B cell (primary cell): ENCODE measurements around the gene DCAF6. TPM values are rescaled to one million over a fixed set of nuclear protein-coding genes. Genes with fewer than 3 reads are reported as not detected.

Source experiments
- ATAC-seq: fragments of 200-7000 bp; cut with Tn5 transposase; one replicate; pipeline ENCODE4 v1.10.0; 2021; ENCODE audit warnings: low read depth, mild to moderate bottlenecking, moderate number of reproducible peaks, moderate library complexity
- CTCF ChIA-PET: fragments of 350-600 bp; sonication (Branson Sonifier 250); formaldehyde crosslinking; loops from one replicate; lab custom pipeline; 2021; ENCODE audit warnings: antibody characterized with exemption, inconsistent platforms; lab: Charles Lee
- POLR2A ChIA-PET: fragments of 350-600 bp; sonication (Branson Sonifier 250); formaldehyde crosslinking; loops from one replicate; lab custom pipeline; 2021; ENCODE audit warnings: antibody characterized with exemption; lab: Charles Lee
- DNase-seq: peaks from one replicate; pipeline ENCODE4 v3.0.0; 2013
- H2AFZ ChIP-seq: 2 replicates; pipeline ENCODE4 v1.6.1; 2012; ENCODE audit warnings: mild to moderate bottlenecking, low read depth, low read length; ENCODE audit not compliant: insufficient read depth, poor library complexity, severe bottlenecking
- H3K27ac ChIP-seq, 2 donors: 1 replicate in 1 of 2; 2 replicates in 1 of 2; pipeline ENCODE4 v1.5.1; 2012 to 2013; ENCODE audit warnings: low read length in 2 of 2, mild to moderate bottlenecking in 2 of 2, moderate library complexity in 1 of 2
- H3K27me3 ChIP-seq, 4 experiments: fragments of 200-600 bp in 1 of 4; sonication (generic) in 1 of 4; replicated peaks in 1 of 4; 1 replicate in 2 of 4; 2 replicates in 2 of 4; pipeline versions ENCODE4 v1.6.1 to v1.7.0; 2013 to 2016; ENCODE audit warnings: low read length in 3 of 4, mild to moderate bottlenecking in 2 of 4, mixed read lengths in 1 of 4, moderate library complexity in 1 of 4; ENCODE audit not compliant: insufficient read depth in 4 of 4, control insufficient read depth in 3 of 4; ENCODE audit errors: control extremely low read depth in 1 of 4
- H3K36me3 ChIP-seq, 2 experiments: replicated peaks in 1 of 2; 1 replicate in 1 of 2; 2 replicates in 1 of 2; pipeline versions ENCODE4 v1.6.1 to v1.7.1; 2013; ENCODE audit warnings: low read length in 1 of 2; ENCODE audit not compliant: insufficient read depth in 2 of 2, control insufficient read depth in 1 of 2; ENCODE audit errors: control extremely low read depth in 1 of 2, extremely low read depth in 1 of 2
- H3K4me1 ChIP-seq, 2 donors: fragments of 200-600 bp in 1 of 2; sonication (generic) in 1 of 2; 1 replicate in 1 of 2; 2 replicates in 1 of 2; pipeline versions ENCODE4 v1.5.1 to v1.6.1; 2013 to 2017; ENCODE audit warnings: low read length in 2 of 2; ENCODE audit not compliant: control insufficient read depth in 2 of 2, insufficient read depth in 2 of 2
- H3K4me2 ChIP-seq: replicated peaks from 2 replicates; pipeline ENCODE3; 2012; ENCODE audit warnings: mild to moderate bottlenecking, low read depth, low read length; ENCODE audit not compliant: poor library complexity, severe bottlenecking
- H3K4me3 ChIP-seq, 5 experiments: fragments of 200-600 bp in 1 of 5; sonication (generic) in 1 of 5; 1 replicate in 3 of 5; 2 replicates in 2 of 5; pipeline versions ENCODE4 v1.5.1 to v1.7.0; 2011 to 2016; ENCODE audit warnings: low read length in 4 of 5, mild to moderate bottlenecking in 4 of 5, low read depth in 2 of 5, control low read depth in 1 of 5, moderate library complexity in 1 of 5; ENCODE audit not compliant: insufficient read depth in 1 of 5; ENCODE audit errors: control extremely low read depth in 1 of 5, extremely low read depth in 1 of 5
- H3K79me2 ChIP-seq: fragments of 200-600 bp; sonication (generic); one replicate; pipeline ENCODE4 v1.6.0; 2016; ENCODE audit warnings: low read length; ENCODE audit not compliant: control insufficient read depth, insufficient read depth
- H3K9ac ChIP-seq: fragments of 200-600 bp; sonication (generic); 2 replicates; pipeline ENCODE4 v1.6.1; 2017; ENCODE audit warnings: mild to moderate bottlenecking, low read length, moderate library complexity
- H3K9me3 ChIP-seq, 3 donors: one replicate each; pipeline versions ENCODE4 v1.6.1 to v1.7.1; 2013; ENCODE audit warnings: low read length in 2 of 3; ENCODE audit not compliant: control insufficient read depth in 2 of 3, insufficient read depth in 1 of 3; ENCODE audit errors: control extremely low read depth in 1 of 3
- H4K20me1 ChIP-seq: 2 replicates; pipeline ENCODE4 v1.6.0; 2012; ENCODE audit warnings: mild to moderate bottlenecking, low read length; ENCODE audit not compliant: insufficient read depth, control insufficient read depth, poor library complexity, severe bottlenecking
- H3K27ac Mint-ChIP-seq: one replicate; pipeline ENCODE4 v1.8.0; 2021; ENCODE audit warnings: mixed read lengths
- H3K27me3 Mint-ChIP-seq: one replicate; pipeline ENCODE4 v1.8.0; 2021; ENCODE audit warnings: mixed read lengths
- H3K4me1 Mint-ChIP-seq: one replicate; pipeline ENCODE4 v1.8.0; 2021; ENCODE audit warnings: mixed read lengths
- H3K4me3 Mint-ChIP-seq: one replicate; pipeline ENCODE4 v1.8.0; 2021; ENCODE audit warnings: mixed read lengths
- H3K9me3 Mint-ChIP-seq: one replicate; pipeline ENCODE4 v1.8.0; 2022; ENCODE audit warnings: mixed read lengths; ENCODE audit not compliant: insufficient read depth
- EZH2 ChIP-seq: IDR thresholded peaks from 2 replicates; pipeline ENCODE4 v1.6.1; 2012; ENCODE audit warnings: borderline replicate concordance, low read depth, mild to moderate bottlenecking, moderate library complexity, low read length; ENCODE audit not compliant: insufficient read depth, poor library complexity, severe bottlenecking
- WGBS: methylation state at CpG from one replicate; pipeline ENCODE4 v1.1.5; 2013; ENCODE audit warnings: missing lambda C conversion rate; ENCODE audit not compliant: insufficient coverage; 5-methylcytosine and 5-hydroxymethylcytosine counted together
- intact Hi-C: fragments of 100-400 bp; cut with micrococcal nuclease; formaldehyde crosslinking; loops from one replicate; pipeline ENCODE4 v1.10.0; 2022
- polyA plus RNA-seq: library from polyadenylated mRNA; depleted of rRNA; stranded (reverse); fragments of >200 nt; gene quantifications from 2 replicates; pipeline ENCODE4 v1.2.3, GENCODE V29; 2012
- total RNA-seq, 2 donors: library from RNA; stranded (reverse); fragments of 120-200 nt in 1 of 2; gene quantifications; 1 replicate in 1 of 2; 2 replicates in 1 of 2; pipeline versions ENCODE4 v1.2.3 to v1.2.4, GENCODE V29; 2013 to 2022
- TF ChIP-seq, protein P1 (sequence below): fragments of 200-600 bp; IDR thresholded peaks from one replicate; pipeline ENCODE4 v1.8.0; 2022; ENCODE audit warnings: antibody characterized with exemption, mild to moderate bottlenecking

The DCAF6 gene
- total and polyA plus RNA-seq, 2 donors (not counting 1 experiment from before 2014, with no cell fraction given), result 17.5 to 40.4 TPM

DNA sequence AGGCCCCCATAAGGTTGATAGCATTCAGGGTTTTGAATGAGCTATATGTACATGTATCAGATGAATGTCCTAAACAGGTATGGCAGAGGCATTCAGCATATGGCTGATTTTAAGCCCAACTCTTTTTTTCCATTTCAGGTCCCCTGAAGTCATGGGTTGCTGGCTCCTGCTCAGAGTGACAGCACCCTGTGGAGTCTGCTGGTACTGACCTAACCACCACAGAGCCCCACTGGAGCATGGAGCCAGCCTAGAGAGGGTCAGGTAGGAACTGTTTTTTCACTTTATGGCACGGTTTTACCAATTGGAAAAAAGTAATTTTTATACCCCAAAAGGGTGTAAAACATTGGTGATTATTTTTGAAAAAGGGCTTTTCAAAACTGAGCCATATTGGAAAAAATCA lies 82.9 kb downstream of the DCAF6 start:
- CTCF ChIA-PET, result no interaction called here
- H3K27me3 Mint-ChIP-seq, result no peaks in the 10 kb centered on the region
- H3K4me3 ChIP-seq, result no peak overlapping the region
- H3K9me3 ChIP-seq, result no peaks in the 10 kb centered on the region
- WGBS, result no CpG with 5 or more reads among the region's 1 CpG
- intact Hi-C loops, result no loop called here
- no peak overlapping the region for H3K27ac ChIP-seq
- no peak overlapping the region for H2AFZ ChIP-seq
- H3K9me3 Mint-ChIP-seq, result no peaks in the 10 kb centered on the region
- no peak overlapping the region for H3K4me2 ChIP-seq
- peaks cover 6 to 17% of the 10 kb centered on the region in 2 experiments for H3K36me3 ChIP-seq
- H3K27ac Mint-ChIP-seq, result no peak overlapping the region
- no peak overlapping the region for H3K9ac ChIP-seq
- H3K27me3 ChIP-seq, result no peaks in the 10 kb centered on the region
- H3K4me1 ChIP-seq, result no peaks in the 10 kb centered on the region
- H3K4me3 Mint-ChIP-seq, result no peak overlapping the region
- DNase-seq (no peak), ATAC-seq (no peak)
- no peaks in the 10 kb centered on the region for H4K20me1 ChIP-seq
- POLR2A ChIA-PET, result no interaction called here
- TF ChIP-seq EZH2, result no peak
- TF ChIP-seq, protein P1, sequence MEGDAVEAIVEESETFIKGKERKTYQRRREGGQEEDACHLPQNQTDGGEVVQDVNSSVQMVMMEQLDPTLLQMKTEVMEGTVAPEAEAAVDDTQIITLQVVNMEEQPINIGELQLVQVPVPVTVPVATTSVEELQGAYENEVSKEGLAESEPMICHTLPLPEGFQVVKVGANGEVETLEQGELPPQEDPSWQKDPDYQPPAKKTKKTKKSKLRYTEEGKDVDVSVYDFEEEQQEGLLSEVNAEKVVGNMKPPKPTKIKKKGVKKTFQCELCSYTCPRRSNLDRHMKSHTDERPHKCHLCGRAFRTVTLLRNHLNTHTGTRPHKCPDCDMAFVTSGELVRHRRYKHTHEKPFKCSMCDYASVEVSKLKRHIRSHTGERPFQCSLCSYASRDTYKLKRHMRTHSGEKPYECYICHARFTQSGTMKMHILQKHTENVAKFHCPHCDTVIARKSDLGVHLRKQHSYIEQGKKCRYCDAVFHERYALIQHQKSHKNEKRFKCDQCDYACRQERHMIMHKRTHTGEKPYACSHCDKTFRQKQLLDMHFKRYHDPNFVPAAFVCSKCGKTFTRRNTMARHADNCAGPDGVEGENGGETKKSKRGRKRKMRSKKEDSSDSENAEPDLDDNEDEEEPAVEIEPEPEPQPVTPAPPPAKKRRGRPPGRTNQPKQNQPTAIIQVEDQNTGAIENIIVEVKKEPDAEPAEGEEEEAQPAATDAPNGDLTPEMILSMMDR, result no peak
- H3K4me1 Mint-ChIP-seq, result no peaks in the 10 kb centered on the region
- H3K79me2 ChIP-seq, result no peaks in the 10 kb centered on the region

- H3K27ac ChIP-seq, result no peak overlapping the region
- no peaks in the 10 kb centered on the region for H3K79me2 ChIP-seq
- ChIA-PET POLR2A (no interaction called here), CTCF (no interaction called here)
- H2AFZ ChIP-seq, result no peak overlapping the region
- H3K9me3 Mint-ChIP-seq, result no peaks in the 10 kb centered on the region
- H3K27ac Mint-ChIP-seq, result no peak overlapping the region
- ATAC-seq, result no peak
- intact Hi-C loops, result no loop called here
- H3K4me2 ChIP-seq, result no peak overlapping the region
- H3K36me3 ChIP-seq, result peaks cover 0 to 3% of the 10 kb centered on the region in 2 experiments
- H3K4me3 Mint-ChIP-seq, result no peak overlapping the region
- DNase-seq, result no peak
- H3K9ac ChIP-seq, result no peak overlapping the region
- H4K20me1 ChIP-seq, result no peaks in the 10 kb centered on the region
- peaks cover 3% of the 10 kb centered on the region for H3K4me1 Mint-ChIP-seq
- TF ChIP-seq EZH2, result no peak
- TF ChIP-seq, protein P1, result no peak
- H3K27me3 ChIP-seq, result no peaks in the 10 kb centered on the region
- H3K9me3 ChIP-seq, result no peaks in the 10 kb centered on the region
- no peaks in the 10 kb centered on the region for H3K4me1 ChIP-seq
- H3K27me3 Mint-ChIP-seq, result no peaks in the 10 kb centered on the region
- WGBS, result 100% methylated on average over 1 of the region's 5 CpGs
- no peak overlapping the region for H3K4me3 ChIP-seq
These were observed 94.7 kb downstream of the DCAF6 start for GRCh38 chr1:168031198-168031597.
